ENCODE data around the gene CDH23. TPM values are rescaled to one million over a fixed set of nuclear protein-coding genes. Genes with fewer than 3 reads are reported as not detected.

Gene CDH23
- polyA plus RNA-seq, 5 donors = 2.3 to 3.6 (median 3.1) TPM

DNA sequence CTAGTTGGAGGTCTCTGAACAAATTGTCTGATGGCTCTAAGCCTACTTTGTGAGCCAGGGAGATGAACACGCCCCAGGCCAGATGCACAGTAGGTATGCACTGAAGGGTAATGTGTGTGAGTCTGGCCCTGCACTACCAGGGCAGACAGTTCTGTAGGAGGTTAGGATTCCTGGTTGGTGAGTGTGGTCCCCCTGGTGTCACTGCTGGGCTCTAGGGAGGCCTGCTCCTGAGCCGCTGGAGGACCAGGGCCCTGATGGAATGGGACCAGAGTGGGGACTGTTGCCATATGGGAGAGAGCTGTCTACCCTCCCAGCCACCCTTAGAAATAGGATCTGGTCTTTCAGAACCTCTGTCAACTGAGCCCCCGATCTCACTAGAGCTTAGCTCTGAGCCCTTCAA lies 42.0 kb downstream of the CDH23 start:
- DNase-seq = no peak

GRCh38 chr10:71439670-71440425 lies 43.1 kb downstream of the CDH23 start:
- DNase-seq = no peak

- DNase-seq = no peak
Measured at GRCh38 chr10:71440506-71441035, 43.9 kb downstream of the CDH23 start.

DNA sequence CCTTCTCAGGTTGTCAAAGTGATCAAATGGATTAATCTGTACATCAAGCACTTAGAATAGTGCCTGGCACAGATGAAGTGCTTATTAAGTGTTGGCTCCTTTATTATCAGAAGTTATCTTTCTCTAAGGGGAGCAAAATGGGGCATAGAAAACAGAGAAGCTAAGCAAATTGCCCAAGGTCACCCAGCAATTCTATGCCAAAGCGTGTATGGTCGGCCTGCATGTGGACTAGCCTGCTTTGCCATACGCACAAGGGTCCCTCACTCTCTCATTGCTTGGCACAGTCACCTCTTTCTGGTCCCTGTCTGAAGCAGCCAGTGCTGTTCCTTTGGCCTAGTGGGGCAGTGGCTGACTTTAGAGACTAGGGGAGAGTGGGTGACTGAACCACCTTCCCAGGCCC lies 45.3 kb downstream of the CDH23 start:
- DNase-seq = no peak

- no peak for DNase-seq
Measured at GRCh38 chr10:71442859-71443570, 46.3 kb downstream of the CDH23 start.

- DNase-seq = no peak
Measured at GRCh38 chr10:71443676-71444075, 47.0 kb downstream of the CDH23 start.

- no peak for DNase-seq
Measured at GRCh38 chr10:71444284-71445054, 47.7 kb downstream of the CDH23 start.

DNA sequence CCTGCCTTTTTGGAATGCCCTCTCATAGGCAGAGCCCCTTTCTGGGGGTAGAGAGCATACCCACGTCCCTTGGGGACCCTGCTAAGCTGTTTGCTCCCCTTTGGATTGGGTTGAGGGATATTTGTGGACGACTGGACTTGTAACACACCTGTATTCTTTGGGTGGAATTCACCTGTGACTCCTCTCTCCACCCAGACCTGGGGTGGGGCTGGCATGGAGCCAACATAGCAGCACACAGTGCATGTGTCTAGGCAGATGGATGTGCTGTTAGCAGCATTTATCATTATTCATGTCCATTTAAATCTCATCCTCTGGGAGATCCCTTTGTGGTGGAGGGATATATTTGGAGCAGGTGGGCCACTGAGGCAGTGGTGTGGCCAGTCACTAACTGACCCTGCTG lies 51.0 kb downstream of the CDH23 start:
- DNase-seq = no peak

GRCh38 chr10:71448146-71448545 lies 51.4 kb downstream of the CDH23 start:
- DNase-seq = no peak

DNA sequence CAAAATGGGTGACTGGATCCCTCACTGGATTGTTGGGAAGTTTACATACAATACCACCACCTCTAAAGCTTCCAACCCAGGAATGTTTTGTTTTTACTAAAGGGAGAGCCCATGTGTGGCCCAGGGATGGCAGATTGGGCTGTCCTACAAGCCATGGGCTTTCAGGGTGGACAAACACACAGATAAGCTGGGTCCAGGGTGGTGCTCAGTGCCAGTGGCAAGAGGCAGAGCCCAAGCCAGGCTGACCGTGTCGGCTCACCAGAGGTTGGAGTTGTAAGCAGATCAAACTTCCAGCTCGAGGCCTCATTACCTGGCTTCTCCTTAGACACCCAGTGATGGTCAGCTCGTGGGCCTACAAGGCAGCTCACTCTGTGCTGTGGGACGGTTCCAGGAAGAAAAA lies 52.3 kb downstream of the CDH23 start:
- DNase-seq = no peak

DNA sequence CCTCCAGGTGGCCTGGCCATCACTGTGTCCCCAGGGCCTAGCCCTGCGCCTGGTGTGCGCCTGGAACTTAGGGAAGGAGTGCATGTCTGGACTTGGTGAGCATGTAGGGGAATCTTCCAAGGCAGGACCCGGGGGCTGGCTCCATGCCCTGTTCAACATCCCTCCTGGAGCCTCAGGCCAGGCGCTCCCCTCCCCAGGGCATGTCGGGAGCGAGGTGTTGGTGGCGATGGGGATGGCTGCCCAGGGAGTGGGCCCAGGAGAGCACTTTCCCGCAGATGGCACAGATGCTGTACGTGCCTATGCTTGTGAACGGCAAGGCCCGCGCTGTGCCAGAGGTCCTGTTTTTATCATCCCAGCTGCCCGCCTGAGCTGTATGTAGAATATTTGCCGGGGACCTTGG lies 55.0 kb downstream of the CDH23 start:
- DNase-seq = no peak

- DNase-seq = no peak
Measured at GRCh38 chr10:71453186-71453585, 56.5 kb downstream of the CDH23 start.

GRCh38 chr10:71454347-71454746 lies 57.6 kb downstream of the CDH23 start:
- DNase-seq = no peak

GRCh38 chr10:71455035-71455434 lies 58.3 kb downstream of the CDH23 start:
- no peak for DNase-seq

- DNase-seq = no peak
Measured at GRCh38 chr10:71456631-71457030, 59.9 kb downstream of the CDH23 start.

- DNase-seq = no peak
Measured at GRCh38 chr10:71457908-71458307, 61.2 kb downstream of the CDH23 start.

GRCh38 chr10:71458387-71458786 lies 61.7 kb downstream of the CDH23 start:
- no peak for DNase-seq

DNA sequence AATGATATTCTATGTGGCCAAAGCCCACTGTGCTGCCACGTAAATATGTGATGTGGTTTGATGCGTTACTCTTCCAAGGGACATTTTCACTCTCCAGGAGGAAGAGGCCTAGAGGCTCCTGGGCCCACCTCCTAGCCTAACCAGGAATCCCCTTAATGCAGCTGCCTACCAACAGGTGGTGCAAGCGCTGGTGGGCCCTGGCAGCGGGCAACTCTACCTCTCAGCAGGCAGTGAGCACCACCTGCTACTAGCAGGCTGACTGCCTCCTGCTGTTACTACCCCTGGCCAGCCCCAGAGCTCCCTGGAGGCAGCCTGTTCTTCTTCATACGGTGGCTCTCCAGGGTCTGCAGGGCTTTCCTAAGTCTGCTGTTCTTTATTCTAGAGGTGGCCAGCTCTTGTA lies 62.8 kb downstream of the CDH23 start:
- DNase-seq = no peak

DNA sequence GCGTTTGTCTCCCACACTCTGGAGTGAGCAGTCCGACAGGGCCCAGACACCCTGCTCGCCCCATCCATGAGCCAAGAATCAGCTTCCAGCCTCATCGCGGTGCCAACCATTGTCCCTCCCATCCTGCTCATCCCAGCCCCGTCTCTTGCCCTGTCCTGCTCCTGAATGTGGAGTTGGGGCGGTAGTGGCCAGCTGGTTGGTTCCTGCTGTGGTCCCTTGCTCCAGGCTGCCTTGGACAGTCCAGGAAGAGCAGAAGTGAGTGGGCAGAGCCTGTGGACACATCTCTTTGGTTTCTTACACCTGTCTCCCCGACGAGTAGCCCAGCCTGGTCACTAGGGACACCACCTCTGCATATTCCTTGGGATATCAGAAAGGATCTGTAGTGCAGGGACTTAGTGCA lies 63.9 kb downstream of the CDH23 start:
- DNase-seq = no peak

DNA sequence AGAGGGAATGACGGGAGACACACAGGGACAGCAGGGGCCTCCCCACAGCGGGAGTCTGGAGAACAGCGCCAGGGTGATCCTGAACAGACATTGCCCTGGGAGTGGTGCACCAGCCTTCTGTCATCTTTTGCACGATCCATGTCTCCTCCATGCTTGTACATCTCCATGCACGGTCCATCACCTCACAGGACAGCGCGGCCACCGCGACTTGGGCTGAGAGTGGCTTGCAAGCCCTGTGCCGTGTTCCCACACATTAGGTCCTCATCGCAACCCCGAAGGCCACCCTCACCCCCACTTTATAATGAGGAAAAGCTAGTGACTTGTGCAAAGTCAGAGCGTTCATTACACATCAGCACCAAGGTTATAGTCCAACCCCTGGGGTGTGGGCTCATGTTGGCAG lies 64.7 kb downstream of the CDH23 start:
- DNase-seq = no peak

GRCh38 chr10:71462062-71462935 lies 65.6 kb downstream of the CDH23 start:
- DNase-seq = no peak
